ENCODE data around the gene CFAP221.
A peak's percentile ranks its signal among the peaks of the same experiment; 100 is the strongest.

CFAP221 gene

GRCh38 chr2:119537792-119538191 is 6.5 kb upstream of the CFAP221 start:
- DNase-seq = no peak

GRCh38 chr2:119541476-119541875 is 2.8 kb upstream of the CFAP221 start:
- no peak for DNase-seq

GRCh38 chr2:119544939-119545475 is 758 bp downstream of the CFAP221 start:
- DNase-seq = no peak

DNA sequence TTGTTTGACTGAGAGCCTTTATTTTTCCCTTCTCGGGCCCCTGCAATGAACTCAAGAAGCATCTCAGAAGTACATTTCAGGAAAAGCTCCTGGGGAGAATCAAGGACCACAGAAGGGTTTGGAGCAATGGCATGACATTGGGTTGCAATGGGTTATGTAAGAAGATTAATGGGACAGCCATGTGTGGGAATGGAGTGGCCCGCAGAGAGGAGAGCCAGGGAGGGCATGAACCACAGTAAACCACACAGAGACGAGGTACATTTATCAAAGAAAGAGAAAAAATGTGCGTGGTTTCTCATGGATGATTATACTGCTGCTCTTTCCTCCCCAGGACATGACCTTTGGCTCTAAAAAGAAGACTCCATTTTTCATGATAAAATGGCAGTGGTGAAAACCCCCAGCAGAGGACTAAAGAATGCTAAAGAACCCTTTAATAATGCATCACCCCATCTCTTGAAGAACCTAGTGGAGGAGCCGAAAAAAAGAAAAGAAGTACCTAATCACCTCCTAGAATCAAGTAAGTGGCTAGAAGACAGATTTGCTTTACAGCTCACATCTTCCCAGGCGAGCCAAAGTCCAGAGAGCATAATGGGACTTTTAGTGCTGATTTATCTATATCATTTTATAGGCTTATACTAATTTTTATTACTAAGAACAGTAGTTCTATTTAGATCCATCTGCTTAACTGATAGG is 1.7 kb downstream of the CFAP221 start:
- DNase-seq = no peak

- DNase-seq = no peak
Measured at GRCh38 chr2:119546447-119546767, 2.2 kb downstream of the CFAP221 start.

- no peak for DNase-seq
Measured at GRCh38 chr2:119548516-119549120, 4.4 kb downstream of the CFAP221 start.

GRCh38 chr2:119549241-119549640 is 5.0 kb downstream of the CFAP221 start:
- no peak for DNase-seq

DNA sequence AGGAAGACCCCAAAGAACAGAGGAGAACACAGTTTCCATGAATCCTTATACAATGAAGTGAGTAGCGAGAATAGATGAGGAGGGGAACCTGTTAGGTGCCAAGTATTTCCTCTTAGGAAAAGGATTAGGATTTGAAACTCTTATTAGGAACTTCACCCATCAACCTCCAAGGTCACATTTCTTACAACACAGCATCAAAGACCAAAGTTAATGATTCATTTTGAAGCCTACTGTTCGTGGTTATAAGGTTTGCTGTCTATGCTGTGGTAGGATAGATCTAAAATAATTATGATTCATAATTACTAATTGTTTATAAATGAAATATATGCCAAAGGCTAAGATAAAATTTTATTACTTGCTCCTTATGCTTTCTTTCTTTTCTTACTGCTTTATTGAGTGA is 6.1 kb downstream of the CFAP221 start:
- DNase-seq = no peak

DNA sequence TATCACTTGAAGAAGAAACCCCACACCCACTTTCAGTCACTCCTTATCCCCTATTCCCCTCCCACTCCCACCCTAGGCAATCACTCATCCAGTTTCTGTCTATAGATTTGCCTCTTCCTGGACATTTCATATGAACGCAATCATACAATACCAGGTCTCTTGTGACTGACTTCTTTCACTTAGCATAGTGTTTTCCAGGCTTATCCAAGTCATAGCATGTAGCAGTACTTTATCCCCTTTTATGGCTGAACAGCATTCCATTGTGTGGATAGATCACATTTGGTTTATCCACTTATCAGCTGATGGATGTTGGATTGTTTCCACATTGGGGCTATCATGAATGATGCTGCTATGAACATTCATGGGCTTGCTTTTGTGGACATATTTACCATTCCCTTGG is 6.6 kb downstream of the CFAP221 start:
- no peak for DNase-seq

DNA sequence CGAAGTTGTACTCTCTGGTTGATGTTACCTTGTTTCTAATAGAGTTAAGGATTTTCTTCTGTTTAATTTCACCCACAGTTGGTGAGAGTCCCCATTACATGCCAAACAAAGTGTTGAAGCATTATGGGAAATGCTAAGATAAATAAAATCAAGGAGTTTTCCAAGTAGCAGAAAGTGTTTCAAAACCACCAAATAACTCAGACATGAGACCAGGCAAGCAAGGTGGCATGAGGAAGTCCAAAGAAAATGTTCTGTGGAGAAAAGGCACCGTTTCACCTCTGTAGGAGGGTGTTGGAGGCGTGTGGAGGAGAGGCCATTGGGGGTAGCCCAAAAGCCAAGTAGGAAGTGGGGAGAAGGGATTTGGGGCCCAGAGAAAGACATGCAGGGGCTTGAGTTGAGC is 8.7 kb downstream of the CFAP221 start:
- no peak for DNase-seq

GRCh38 chr2:119553687-119554344 is 9.6 kb downstream of the CFAP221 start:
- DNase-seq = no peak

DNA sequence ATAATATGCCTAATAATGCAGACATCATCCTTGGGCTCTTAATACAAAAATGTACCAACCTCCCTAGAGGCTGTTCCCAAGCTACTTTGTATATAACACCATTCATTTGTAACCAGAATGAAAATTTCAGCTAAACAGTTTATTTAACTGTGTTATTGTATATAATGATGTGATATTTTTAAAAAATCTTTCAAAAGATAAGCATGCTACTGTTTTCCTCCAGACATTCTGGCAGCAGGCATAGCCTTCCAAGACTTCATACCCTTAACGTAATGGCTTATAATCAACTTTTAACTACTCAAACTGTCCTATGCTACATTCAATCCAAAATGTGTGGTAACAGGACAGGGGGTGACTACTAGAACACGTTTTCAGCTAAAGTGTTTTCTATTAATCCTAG is 21.2 kb downstream of the CFAP221 start:
- no peak for DNase-seq

- no peak for DNase-seq
Measured at GRCh38 chr2:119567292-119567691, 23.0 kb downstream of the CFAP221 start.

GRCh38 chr2:119574108-119574815 is 30.0 kb downstream of the CFAP221 start:
- peak in 1 of 5 donors; percentile 1 for DNase-seq

DNA sequence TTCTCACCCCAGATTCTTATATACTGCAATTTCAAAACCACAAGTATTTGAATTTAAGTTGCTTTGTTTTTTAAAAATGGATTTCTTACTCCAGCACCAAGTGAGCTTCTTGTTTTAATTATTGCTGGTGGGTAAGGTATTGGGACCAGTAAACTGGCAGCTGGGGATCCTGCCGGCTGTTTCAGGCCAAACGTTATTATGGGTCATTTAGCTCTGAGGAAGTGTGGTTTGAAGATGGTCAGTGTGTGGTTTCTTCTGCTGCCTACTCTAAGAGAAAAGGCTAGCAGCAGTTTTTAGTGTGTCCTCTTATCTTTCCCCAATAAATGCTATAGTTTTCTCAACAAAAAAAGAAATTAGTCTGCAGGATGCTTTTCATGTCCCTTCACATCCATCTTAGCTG is 30.6 kb downstream of the CFAP221 start:
- DNase-seq = no peak

GRCh38 chr2:119575439-119575838 is 31.2 kb downstream of the CFAP221 start:
- DNase-seq = no peak

- DNase-seq = no peak
Measured at GRCh38 chr2:119579424-119580295, 35.4 kb downstream of the CFAP221 start.

DNA sequence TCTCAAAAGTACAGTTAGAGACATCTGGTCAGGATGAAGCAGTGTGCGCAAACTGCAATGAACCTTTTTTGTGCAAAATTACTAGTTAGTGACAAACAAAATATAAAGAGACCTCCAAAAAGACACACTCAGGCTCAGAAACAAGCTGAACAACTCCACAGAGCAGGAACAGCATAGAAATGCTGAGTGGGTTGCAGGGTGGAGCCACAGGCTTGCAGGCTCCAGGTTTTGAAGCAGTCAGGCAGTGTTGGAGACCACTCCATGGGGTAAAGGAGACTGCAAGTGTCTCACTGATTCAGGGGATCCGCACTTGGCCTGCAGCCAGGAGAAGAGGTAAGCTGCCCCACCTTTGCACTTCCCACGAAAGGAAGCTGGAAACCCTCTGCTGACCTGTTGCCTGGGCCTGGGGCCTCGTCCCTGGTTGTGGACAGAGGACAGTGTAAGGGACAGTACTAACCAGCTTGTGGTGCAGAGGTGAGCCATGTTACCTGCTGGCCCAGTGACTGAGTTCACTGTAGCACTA is 36.4 kb downstream of the CFAP221 start:
- no peak for DNase-seq

DNA sequence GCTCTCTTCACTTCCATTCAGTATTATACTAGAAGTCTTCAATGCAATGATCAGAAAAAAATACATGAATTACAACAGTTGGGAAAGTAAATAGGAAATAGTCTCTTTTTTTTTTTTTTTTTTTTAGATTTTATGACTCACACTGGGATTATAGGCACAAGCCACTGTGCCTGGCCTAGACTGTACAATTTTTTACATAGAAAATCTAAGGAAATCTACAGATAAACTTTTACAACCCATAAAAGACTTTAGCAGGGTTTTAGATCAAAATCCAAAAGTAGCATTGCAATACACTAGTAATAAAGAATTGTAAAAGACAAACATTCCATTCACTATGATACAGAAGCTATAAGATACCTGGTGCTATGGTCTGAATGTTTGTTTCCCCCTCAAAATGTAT is 39.0 kb downstream of the CFAP221 start:
- no peak for DNase-seq

DNA sequence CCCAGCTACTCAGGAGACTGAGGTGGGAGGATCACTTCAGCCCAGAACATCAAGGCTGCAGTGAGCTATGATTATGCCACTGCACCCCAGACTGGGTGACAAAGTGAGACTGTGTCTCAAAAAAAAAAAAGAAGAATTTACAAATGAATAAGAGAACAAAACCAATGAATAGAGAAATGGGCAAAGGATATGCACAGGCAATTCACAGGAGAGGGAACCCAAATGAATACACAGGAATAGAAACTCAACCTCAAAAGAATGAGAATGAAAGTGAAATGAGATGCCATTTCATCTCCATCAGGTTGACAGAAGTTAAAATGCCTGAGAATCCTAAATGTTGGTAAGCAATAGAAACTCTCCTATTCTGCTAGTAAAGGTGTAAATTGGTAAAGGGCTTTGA is 40.2 kb downstream of the CFAP221 start:
- no peak for DNase-seq

GRCh38 chr2:119586085-119586484 is 41.8 kb downstream of the CFAP221 start:
- no peak for DNase-seq

GRCh38 chr2:119590873-119591272 is 46.6 kb downstream of the CFAP221 start:
- DNase-seq = no peak

Data from T-helper 1 cell (primary cell).